Stimulated activated CD4-positive, alpha-beta T cell treated with anti-CD3 and anti-CD28 coated beads, Interleukin-15, amount 100 ng/mL, for 1 hour (primary cell): ENCODE measurements around the gene NPAS3.
"Not testable (repeated sequence)": the region's sequence is repeated elsewhere in the genome, so short reads cannot be mapped to it uniquely, and the experiment has no call there.

Source experiments
- DNase-seq, 2 donors: peaks; one replicate each; pipeline ENCODE4 v3.0.0-alpha.2; 2020; ENCODE audit warnings: low read depth in 1 of 2, low spot score in 1 of 2

NPAS3 gene

DNA sequence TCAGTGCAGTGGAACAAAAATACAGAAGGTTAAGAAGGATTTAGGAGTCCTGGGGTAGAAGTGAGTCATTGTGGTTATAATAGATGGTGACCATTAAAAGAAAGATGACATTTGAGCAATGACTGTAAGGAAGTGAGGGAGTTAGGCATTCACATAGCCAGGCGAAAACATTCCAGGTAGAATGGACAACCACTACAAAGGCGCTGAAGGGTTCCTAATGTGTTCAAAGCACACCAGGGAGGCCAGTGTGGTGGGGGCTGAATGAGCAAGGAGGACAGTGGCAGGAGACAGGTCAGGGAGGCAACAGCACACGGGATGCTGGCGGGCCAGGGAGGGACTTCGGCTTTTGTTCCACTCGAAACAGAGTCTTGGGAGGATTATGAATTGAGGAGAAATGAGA lies 129.9 kb downstream of the NPAS3 start:
- no peak for DNase-seq

DNA sequence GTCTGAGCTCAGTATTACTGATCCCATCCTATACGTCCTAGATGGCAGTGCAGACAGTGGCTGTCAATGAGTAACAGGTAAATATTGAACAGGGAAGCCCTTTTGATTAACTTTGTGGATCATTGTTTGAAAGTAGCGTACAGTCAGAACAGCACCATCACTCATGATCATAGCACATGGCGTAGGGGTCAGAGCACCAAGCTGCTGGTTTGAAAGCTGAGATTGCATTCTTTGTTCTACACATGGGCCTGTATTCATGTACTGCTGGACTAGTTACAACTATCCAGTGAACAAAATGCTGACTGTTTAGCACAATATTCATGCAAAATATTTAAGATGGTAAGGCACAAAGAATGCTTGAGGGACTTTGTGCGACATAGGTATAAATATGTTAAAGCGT lies 131.8 kb downstream of the NPAS3 start:
- DNase-seq = no peak

DNA sequence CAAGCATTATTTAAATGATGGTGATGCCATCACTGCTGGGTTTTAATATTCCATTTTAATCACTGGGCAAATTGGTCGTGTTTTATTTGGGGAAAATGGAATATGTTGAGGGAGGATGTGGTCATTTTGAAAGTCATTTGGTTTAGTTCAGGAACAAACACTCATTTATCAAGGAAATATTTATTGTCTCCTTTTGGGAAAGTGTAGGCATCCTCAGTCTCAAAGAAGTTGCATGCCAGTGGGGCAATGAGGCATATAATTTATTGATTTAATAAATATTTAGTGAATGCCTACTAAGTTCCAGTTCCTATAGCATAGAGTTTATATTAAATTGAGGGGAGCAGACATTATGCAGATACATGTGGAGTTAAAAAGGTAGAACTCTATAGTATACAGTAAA lies 134.3 kb downstream of the NPAS3 start:
- DNase-seq = no peak

DNA sequence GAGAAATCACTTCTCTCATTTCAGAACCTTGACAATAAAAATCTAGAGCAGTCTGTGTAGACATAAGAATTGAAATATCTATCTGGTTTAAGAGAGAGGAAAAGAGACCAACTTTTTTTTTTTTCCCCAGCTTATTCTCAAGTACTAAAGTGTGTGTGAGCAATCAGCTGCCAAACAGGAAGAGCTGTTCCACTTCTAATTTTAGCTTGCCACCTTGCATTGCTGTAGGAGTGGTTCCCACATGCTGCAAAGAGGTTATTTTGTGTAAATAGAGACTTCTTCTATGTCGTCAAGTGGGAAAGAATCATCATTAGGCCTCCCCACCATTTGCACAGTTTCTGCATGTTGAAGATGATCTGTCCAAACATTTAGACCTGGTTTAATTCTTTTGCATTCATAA lies 142.6 kb downstream of the NPAS3 start:
- DNase-seq = no peak

DNA sequence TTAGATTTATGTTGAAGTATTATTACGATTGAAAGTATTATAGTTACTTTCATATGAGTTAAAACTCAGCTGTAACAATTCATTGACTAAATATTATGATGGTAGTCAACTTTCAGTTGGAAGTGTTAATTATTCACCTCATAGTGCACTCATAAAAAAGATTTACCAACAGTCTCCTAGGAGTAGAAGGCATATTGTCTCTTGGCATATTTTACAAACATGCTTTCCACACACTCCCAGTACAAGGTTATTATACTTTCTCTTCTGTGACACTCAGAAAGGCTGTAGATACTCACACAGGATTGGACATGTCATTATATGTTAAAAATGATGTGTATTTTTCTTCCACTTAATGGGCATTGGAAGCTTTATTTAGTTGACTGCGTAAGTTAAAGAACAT lies 147.1 kb downstream of the NPAS3 start:
- no peak for DNase-seq

DNA sequence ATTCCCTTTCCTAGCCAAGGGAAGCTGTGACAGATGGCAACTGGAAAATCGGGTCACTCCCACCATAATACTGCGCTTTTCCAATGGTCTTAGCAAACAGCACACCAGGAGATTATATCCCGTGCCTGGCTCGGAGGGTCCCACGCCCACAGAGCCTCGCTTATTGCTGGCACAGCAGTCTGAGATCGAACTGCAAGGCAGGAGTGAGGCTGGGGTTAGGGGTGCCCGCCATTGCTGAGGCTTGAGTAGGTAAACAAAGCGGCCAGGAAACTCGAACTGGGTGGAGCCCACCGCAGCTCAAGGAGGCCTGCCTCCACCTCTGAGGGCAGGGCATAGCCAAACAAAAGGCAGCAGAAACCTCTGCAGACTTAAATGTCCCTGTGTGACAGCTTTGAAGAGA lies 149.6 kb downstream of the NPAS3 start:
- not testable (repeated sequence) for DNase-seq

DNA sequence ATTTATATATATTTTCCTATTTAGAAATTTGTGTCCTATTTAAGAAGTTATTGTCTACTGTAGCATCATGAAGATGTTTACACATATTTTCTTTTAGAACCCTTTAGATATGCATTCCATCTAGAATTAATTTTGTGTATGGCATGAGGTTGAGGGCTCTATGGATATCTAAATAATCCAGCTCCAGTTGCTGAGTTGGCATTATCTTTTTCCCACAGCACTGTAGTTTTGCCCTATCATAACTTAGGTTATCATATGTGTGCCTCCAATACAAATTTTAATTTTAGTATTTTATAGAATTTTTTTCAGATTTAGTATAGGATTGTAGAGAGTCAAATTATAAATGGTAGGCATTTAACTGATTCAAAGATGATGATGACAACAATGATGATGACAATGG lies 159.3 kb downstream of the NPAS3 start:
- DNase-seq = no peak

DNA sequence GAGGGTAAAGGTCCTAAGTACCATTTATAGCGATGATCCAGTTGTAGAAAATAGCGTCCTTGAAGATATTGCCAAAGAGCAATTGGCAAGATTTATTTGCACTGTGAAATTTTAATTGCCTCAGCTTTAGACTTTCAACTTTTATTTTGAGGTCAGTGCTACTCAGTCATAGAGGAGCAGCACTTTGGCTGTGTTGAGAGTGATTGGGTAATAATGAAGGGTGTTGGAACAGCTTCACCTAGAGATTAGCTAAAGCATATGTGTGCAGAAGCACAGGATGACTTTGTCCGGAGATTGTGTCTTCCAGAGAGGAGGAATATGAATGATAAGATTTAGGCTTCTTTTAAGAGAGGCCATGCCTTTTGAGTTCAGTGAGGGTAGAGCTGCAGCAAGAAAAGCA lies 164.8 kb downstream of the NPAS3 start:
- DNase-seq = no peak

DNA sequence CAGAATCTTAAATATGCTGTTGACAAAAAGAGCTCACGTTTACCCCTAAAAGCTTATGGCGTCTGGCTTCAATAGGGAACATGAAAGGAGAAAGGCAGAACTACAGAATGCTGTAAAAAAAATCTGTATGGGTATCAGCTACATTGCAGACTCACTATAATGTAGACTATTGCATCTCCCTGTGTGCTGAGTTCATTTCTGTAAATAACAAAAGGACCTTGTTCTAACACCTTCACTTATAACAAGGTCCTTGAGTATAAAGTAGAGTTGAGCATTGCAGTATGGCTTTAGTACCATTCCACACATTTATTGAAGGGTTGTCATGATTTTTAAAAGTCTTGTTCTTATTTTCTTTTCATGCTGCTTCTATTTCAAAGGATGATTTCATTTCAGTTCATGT lies 165.3 kb downstream of the NPAS3 start:
- DNase-seq = no peak

DNA sequence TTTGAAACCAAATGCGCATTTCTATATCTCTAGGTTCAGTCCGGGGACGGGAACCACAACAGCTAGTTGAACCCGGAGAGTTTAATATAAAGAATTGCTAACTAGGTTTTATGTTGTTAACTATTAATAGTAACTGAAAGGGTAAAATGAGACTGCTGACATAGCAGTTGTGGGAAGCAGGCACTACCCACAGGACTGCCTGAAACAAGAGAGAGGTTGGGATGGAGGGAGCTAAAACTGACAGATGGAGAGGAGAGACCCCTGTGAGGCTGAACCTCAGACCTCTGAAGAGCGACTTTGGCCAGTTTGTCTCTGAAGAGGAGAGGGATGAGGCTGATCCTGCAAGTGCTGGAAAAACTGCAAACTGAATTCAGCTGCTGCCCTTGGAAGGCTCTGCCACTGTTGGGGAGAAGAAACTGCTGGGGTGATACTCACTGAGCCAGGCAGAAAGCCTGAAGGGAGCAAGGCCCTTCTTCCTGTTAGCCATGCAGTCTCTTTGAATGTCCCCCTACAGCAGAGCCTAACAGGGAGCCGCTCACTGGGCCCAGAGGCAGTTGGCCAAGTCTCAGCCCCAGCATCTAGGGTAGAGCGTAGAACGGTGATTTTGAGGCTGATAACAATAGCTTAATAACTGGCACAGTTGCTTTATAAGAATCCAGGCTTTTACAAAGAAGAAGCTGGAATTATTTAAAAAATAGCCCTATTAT lies 172.2 kb downstream of the NPAS3 start:
- DNase-seq = no peak

DNA sequence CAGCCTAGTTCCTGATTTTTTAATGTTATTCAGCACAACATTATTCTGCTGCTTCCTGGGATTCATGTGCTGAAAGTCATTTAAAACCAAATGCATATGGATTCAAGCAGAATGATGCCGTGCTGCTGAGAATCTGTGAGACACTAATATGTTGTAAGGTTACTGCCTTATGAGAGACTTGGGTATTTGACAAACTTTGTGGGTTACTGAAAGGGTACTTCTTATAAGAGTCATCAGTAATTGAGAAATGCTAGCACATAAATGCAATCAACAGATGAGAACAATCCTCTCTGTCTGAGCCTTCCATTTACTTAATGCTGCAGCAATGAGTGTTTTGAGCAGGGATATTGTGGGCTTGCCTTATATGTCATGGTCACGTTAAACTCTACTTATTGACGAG lies 175.7 kb downstream of the NPAS3 start:
- no peak for DNase-seq

DNA sequence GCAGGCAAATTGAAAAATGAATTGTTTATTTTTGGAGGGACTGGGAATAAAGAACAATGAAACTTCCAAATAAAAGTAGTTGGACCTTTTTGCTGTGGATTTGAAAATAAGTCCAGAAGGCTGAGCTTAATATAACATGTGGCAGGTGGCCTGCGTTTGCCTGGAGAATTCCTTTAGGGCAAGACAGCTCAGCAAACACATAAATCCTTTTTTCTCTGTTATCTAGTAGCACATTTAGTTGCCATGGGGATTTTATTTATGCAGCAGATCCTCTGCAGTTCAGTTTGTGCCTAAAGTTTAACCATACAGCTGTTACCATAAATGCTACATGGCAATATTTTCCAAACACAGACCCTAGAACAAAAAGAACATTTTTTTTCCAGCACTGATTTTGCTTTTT lies 180.0 kb downstream of the NPAS3 start:
- no peak for DNase-seq

DNA sequence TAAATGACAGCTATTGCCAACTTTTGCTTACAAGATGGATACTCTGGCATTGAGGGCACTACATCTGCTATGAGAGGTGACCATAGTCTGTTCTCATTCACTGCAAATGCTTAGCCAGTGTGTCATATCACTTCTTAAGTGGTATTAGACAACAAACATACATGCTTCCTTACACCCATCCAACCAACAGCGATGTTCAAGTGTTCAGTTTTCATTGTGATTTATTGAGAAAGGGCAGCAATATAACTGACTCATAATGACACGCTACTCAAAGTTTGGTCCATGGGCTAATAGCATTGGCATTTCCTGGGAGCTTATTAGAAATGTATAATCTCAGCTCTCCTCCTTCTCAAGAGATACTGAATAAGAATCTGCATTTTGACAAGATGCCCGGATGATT lies 181.7 kb downstream of the NPAS3 start:
- no peak for DNase-seq

DNA sequence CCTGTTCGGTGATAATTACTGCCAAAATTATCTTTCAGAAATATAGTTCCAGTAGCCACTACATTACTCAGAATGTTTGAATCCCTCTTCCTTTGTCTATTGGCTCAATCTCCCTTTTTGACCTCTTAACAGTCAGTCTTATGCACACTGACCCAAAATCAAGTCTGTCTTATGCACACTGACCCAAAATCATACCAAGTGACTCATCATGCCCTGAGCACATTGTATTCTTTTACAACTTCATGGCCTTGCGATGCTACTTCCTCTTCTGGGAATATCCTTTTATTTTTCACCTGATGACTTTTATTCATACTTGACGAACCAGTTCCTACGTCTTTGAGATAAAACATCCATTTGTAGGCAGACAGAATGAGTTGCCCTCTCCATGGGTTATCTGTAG lies 182.3 kb downstream of the NPAS3 start:
- DNase-seq = no peak

DNA sequence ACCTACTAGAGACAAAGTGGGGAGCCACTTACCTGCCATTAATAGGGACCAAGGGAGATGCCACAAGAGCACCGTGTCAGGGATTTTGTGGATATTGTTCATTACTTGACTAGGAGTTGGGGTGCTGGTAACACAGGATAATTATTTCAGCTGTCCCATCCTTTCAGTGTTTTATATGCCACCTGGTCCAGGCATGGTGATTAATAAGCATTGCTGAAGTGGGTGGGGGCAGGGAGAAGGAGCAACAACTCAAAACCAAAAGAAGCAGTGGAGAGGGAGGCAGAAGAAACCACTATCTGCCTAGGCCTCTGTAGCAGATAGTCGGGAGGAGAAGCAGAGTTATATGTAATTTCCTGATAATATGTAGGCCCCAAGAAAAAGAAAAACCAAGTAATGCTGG lies 184.6 kb downstream of the NPAS3 start:
- no peak for DNase-seq

DNA sequence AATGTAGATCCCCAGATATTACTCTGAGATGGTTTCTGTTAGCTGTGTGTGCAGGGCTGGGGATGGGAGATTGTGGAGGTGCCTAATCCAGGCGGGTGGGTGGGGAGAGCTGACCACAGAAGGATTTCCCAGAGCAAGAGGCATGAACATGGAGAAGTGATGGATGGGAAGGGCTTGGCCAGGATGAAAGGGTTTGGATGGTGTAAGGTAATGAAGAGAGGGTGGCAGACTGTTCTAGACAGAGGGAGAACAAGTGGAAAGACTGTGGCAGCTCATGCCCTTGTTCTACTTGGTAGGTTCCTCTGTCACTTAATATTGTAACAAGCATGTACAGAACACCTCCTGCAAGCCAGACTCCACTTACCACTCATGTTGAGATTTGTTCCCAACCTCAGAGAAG lies 187.8 kb downstream of the NPAS3 start:
- no peak for DNase-seq

DNA sequence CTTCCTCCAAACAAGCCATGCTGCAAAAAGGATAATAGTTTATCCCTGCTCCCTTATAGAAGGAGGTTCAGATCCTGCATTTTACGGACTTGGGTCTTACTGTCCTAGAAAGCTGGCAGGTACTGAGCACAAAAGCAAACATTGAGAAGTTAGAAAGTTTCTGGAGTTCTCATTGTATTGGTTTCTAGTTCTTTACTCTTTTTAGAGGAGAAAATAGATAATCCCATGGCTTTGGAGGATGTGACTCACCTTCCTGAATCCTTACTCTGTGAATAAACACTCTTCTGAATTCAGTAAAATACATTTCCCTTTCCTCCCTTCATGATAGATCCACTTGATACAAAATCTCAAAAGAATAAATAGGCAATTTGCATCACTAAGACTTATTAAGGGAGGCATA lies 188.9 kb downstream of the NPAS3 start:
- no peak for DNase-seq

DNA sequence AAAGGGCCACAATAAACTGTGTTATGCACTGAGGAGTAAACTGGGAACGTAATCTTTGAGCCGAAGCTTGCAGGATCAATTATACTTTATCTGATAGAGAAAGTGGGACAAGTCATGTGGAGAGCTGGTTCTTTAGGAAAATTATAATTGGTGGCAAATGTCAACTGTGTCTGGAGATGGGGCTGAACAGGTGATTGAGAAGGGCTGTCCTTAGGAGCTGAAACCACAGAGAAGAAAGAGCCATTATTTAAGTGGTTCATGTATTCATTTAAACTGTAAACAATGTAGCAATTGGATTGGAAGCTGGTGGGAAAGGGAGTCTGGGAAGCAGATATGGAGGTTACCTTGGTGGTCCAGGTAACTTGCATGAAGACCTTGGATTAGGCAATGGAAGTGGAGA lies 193.1 kb downstream of the NPAS3 start:
- DNase-seq = no peak

DNA sequence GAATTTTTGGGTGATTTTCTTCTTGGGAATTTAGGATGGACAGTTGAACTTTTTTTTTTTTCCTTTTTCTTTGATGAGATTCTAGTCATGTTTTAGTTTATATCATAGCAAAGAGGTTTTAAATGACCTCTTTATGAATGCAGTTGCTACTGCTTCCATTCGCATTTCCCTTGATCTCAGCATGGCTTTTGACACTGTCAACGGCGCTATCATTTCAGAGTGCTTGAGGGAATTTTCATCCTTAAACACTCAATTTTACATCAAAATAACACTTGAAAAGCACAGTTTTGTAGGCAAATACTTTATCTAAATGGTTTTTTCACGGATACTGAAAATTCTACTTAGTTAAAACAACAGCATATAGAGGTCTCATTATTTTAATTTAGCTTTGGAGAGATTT lies 195.5 kb downstream of the NPAS3 start:
- DNase-seq = no peak

DNA sequence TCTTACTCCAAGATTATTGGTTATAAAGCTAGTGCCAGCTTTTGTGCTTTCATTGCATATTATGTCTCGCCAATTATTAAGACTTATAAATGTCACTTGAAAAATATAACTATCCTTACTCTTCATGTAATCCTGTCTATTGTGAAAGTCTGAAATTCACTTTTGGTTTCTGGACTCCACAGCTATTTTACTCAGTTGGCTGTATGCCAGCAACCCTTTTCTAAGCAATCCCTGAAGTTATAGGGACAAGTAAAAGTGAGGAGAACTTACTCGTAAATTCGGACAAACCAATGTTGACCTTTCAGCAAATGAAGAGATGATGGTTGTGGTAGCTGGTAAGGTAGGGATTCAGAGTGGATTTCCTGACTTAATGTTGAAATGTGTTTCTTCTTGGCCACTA lies 196.3 kb downstream of the NPAS3 start:
- no peak for DNase-seq

DNA sequence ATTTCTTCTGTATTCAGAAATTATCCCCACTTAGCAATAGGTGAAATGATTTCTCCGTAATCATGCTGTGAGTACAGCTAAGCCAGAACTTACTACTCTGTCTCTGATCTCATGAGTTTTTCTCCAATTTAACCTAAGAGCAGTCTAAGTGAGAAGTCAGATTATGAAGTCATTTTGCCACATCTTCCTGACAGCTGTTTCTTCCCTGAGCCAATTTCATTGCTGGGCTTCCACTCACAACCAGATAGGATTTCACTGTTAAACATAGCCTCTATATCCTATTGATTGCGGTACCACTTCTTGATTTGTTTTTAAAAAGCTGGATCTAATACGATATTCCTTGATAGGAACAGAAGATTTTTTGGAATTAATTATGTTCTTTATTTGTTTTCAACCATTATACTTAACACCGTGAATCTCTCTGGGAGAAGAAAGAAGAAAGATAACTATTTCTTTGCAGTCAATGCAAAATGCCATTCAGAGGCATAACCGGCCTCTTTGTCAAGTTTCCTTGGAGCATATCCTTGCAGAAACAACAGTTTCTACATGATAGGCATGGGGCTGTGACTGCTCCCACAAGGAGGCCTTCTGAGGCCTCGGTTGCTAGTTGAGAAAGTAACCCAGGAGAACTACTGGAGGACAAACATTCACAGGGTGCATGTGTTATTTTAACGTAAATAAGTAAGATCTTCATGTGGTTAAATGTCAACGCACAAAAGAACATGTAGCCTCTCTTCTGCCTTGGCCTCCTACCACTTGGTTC lies 212.2 kb downstream of the NPAS3 start:
- no peak for DNase-seq

DNA sequence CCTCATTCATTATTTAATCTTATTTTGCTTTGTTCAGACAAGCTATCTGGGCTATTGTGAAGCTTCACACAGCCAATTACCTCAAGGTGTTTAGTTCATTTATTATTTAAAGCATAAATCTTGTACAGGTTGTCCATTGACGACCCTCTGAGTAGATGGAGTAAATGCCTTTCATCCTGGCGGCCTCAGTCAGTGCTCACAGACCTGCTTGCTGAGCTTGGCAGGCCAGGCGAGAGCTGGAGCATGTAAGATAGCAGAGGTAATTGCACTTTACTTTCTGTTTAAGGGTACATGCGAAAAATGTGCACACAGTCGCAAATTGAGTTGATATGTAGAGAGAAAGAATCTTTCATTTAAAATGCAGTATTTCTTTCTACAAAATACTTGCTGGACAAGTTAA lies 224.4 kb downstream of the NPAS3 start:
- no peak for DNase-seq

DNA sequence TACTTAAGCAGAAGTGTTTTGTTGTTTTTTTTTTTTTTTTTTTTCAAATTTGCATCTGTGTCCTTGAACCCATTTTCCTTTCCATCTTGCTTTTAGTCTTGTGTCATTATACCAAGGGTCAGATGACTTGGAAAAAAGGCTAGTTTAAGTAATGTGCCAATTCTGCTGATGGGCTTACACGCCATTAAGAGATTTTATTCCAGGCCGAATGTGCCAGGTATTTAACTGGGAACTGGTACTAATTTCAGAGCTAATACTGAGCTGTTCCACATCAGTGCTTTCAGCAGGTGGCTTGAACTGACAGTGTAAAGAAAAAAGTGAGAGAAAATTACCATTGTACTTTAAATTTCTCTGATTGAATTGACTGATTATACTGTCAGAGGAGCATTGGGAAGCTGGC lies 224.9 kb downstream of the NPAS3 start:
- no peak for DNase-seq
